Measurements from ENCODE around the gene MAP3K6.

GRCh38 chr1:27380224-27380623 is 13.5 kb upstream of the MAP3K6 start:
- TF ChIP-seq CTCF (IDR thresholded peaks at IDR 0.05) (no peak), POLR2A (IDR thresholded peaks at IDR 0.05) (no peak)

All from ovary (tissue), 3 donors.